K562 (cell line): ENCODE measurements around the gene SNRNP40.

ENCODE experiments used
- EHMT2 ChIP-seq: fragments of 450-650 bp; IDR thresholded peaks from 2 replicates; pipeline ENCODE4 v1.6.1; 2018; ENCODE audit warnings: antibody characterized with exemption
- KLF1 ChIP-seq: fragments of 450-650 bp; IDR thresholded peaks from 2 replicates; pipeline ENCODE4 v1.6.1; 2016; ENCODE audit warnings: missing genetic modification characterization, missing compliant biosample characterization
- NFIC ChIP-seq: fragments of 450-650 bp; IDR thresholded peaks from 2 replicates; pipeline ENCODE4 v1.6.1; 2017; ENCODE audit warnings: mild to moderate bottlenecking, inconsistent platforms
- RCOR1 ChIP-seq, 2 experiments: IDR thresholded peaks; 2 replicates each; pipeline ENCODE4 v1.6.1; 2012; ENCODE audit warnings: low read depth in 2 of 2, low read length in 2 of 2, borderline replicate concordance in 1 of 2, improper control_type of control experiment in 1 of 2
- ZNF766 ChIP-seq: fragments of 200-800 bp; sonication (Bioruptor generic); conservative IDR thresholded peaks from 2 replicates; pipeline ENCODE4 v1.6.1; 2016; ENCODE audit warnings: missing genetic modification characterization, missing compliant biosample characterization
- TF ChIP-seq, protein P1 (sequence below): sonication (generic); formaldehyde crosslinking; IDR thresholded peaks from 2 replicates; pipeline ENCODE4 v1.8.0; 2022; ENCODE audit warnings: missing genetic modification reagents, mild to moderate bottlenecking, borderline replicate concordance
- TF ChIP-seq, protein P2 (sequence below): fragments of 250-450 bp; sonication (Bioruptor Pico); IDR thresholded peaks from 2 replicates; pipeline ENCODE4 v1.8.0; 2022; ENCODE audit warnings: inconsistent platforms

DNA sequence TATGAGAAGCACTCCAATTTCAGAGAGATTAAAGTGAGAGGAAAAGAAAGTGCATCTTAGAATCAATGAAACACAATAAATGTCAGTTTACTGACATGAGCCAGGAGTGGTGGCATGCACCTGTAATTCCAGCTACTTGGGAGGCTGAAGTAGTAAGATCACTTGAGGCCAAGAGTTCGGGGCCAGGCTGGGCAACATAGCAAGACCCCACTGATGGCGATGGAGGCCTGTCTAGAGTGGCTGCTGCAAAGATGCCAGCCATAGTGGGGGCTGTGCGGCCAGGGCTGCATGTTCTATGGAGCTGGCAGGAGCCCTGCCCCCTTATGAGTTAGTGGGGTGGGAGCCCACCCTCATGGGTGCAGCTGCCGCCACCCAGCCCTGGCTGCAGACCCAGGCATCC is 27.5 kb upstream of the SNRNP40 start:
- TF ChIP-seq EHMT2 (no peak), RCOR1 (IDR thresholded peaks at IDR 0.05; ENCODE audit: borderline replicate concordance in 1 of 2, low read depth in 2 of 2, low read length in 2 of 2) (no peak), KLF1 (tag) (no peak), ZNF766 (CRISPR knock-in tag) (no peak), NFIC (no peak)
- TF ChIP-seq, protein P1, sequence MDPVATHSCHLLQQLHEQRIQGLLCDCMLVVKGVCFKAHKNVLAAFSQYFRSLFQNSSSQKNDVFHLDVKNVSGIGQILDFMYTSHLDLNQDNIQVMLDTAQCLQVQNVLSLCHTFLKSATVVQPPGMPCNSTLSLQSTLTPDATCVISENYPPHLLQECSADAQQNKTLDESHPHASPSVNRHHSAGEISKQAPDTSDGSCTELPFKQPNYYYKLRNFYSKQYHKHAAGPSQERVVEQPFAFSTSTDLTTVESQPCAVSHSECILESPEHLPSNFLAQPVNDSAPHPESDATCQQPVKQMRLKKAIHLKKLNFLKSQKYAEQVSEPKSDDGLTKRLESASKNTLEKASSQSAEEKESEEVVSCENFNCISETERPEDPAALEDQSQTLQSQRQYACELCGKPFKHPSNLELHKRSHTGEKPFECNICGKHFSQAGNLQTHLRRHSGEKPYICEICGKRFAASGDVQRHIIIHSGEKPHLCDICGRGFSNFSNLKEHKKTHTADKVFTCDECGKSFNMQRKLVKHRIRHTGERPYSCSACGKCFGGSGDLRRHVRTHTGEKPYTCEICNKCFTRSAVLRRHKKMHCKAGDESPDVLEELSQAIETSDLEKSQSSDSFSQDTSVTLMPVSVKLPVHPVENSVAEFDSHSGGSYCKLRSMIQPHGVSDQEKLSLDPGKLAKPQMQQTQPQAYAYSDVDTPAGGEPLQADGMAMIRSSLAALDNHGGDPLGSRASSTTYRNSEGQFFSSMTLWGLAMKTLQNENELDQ = no peak
- TF ChIP-seq, protein P2, sequence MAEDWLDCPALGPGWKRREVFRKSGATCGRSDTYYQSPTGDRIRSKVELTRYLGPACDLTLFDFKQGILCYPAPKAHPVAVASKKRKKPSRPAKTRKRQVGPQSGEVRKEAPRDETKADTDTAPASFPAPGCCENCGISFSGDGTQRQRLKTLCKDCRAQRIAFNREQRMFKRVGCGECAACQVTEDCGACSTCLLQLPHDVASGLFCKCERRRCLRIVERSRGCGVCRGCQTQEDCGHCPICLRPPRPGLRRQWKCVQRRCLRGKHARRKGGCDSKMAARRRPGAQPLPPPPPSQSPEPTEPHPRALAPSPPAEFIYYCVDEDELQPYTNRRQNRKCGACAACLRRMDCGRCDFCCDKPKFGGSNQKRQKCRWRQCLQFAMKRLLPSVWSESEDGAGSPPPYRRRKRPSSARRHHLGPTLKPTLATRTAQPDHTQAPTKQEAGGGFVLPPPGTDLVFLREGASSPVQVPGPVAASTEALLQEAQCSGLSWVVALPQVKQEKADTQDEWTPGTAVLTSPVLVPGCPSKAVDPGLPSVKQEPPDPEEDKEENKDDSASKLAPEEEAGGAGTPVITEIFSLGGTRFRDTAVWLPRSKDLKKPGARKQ = no peak
